Muscle layer of duodenum (tissue), 2 donors: ENCODE results near the gene MTERF4.
A peak's percentile ranks its signal among the peaks of the same experiment; 100 is the strongest.

ENCODE experiments used
- H3K27ac ChIP-seq: one replicate; pipeline ENCODE4 v1.7.0; 2013; ENCODE audit warnings: mild to moderate bottlenecking, low read length
- H3K27me3 ChIP-seq: one replicate; pipeline ENCODE4 v1.7.0; 2013; ENCODE audit warnings: low read depth, mild to moderate bottlenecking, control low read depth, low read length
- H3K36me3 ChIP-seq, 2 donors: one replicate each; pipeline ENCODE4 v1.7.0; 2013; ENCODE audit warnings: low read length in 2 of 2, control low read depth in 1 of 2, mild to moderate bottlenecking in 1 of 2; ENCODE audit not compliant: insufficient read depth in 2 of 2, control insufficient read depth in 1 of 2
- H3K4me1 ChIP-seq, 2 donors: one replicate each; pipeline ENCODE4 v1.7.0; 2013; ENCODE audit warnings: low read length in 2 of 2, mild to moderate bottlenecking in 2 of 2, control low read depth in 1 of 2, moderate library complexity in 1 of 2; ENCODE audit not compliant: insufficient read depth in 2 of 2, control insufficient read depth in 1 of 2
- H3K4me3 ChIP-seq, 2 donors: one replicate each; pipeline ENCODE4 v1.7.0; 2013; ENCODE audit warnings: low read length in 2 of 2, low read depth in 1 of 2, mild to moderate bottlenecking in 1 of 2
- H3K9me3 ChIP-seq, 2 donors: one replicate each; pipeline ENCODE4 v1.7.0; 2013; ENCODE audit warnings: low read length in 2 of 2, control low read depth in 1 of 2, mild to moderate bottlenecking in 1 of 2; ENCODE audit not compliant: control insufficient read depth in 1 of 2
- donor health status: healthy.

The MTERF4 gene

DNA sequence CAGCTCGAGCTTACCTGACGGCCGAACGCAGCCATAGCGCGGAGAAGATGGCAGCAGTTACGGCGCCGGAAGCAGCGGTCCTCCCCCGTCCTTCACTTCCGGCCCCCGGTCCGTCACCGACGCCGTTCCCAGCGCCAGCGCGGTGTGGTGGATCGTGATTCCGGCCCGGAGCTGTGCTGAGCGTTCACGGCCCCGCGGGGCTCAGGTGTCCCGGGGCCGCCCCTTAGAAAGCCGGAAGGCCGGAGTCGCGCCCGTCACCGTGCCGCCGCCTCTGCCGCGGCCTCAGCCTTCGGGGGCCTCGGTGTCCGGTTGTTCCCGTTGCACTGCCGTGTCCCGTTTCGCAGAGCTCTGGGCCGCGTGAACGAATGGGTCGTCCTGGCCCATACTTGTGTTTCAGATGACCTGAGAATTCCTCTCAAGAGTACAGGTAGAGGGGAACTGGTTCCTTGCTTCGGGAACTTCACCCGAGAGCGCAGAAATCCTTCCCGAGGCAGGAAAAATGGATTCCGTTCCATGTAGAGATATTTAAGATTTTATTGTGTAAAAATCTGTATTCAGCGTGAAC, at the start of gene MTERF4:
Gene MTERF4, minus strand, starts transcription at position 49 of the 565 bp plus-strand sequence. Its CDS starts 14 bp downstream, at position 35.
- H3K4me3 ChIP-seq = peak within 1 kb of the TSS; percentile 89 to 94
- H3K27me3 ChIP-seq = no peaks in the 10 kb centered on the region
- H3K9me3 ChIP-seq = no peaks in the 10 kb centered on the region
- H3K36me3 ChIP-seq = peaks cover 5 to 12% of the 10 kb centered on the region in 2 donors
- H3K27ac ChIP-seq = peak within 1 kb of the TSS; percentile 94
- peaks cover 0 to 31% of the 10 kb centered on the region in 2 donors for H3K4me1 ChIP-seq

DNA sequence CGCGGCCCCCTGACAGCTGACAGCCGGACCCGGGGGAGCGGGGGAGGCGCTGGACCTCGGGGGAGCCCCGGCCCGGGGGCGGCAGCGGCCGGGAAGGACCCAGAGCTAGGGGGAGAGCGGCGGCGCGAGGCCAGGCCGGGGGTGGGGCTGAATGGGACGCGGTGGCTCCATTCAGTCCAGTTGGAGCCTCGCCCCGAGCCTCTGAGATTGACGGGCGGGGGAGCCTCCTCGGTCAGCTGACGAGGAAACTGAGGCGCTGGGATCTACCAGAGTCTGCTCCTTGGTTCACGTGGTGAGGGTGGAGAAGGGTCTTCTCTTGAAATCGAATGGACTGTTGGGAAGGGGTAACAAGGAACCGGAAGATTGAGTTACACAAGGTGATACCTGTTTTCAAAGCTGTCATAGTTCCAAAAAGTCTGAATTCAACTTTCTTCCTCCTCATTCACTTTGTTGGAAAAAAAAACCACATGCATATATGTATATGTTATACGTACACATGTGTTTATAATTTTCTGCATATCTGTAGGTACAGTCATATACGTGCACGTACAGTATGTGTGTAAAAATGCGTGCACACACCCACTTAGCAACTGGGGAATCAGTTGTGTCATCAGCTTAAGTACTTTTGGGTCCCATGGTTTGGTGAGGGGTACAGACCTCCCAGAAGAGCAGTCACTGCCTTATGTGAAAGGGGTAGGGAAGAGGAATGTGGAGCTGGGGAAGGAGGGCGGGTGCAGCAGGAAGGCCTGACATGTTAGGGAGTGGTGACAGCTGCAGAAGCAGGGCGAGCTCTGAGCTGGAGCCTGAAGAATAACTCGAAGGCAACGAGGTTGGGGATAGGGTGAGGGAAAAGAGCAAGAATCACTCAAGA, 48.8 kb upstream of the MTERF4 start:
- Histone ChIP-seq H3K4me3 (peak overlapping the region; percentile 81 to 99), H3K27me3 (no peaks in the 10 kb centered on the region), H3K9me3 (no peaks in the 10 kb centered on the region), H3K4me1 (peaks cover 7 to 13% of the 10 kb centered on the region in 2 donors), H3K36me3 (peaks cover 4 to 10% of the 10 kb centered on the region in 2 donors), H3K27ac (no peak overlapping the region)

- H3K9me3 ChIP-seq = no peaks in the 10 kb centered on the region
- no peaks in the 10 kb centered on the region for H3K27me3 ChIP-seq
- H3K4me3 ChIP-seq = peak within 1 kb of the TSS; percentile 81 to 99
- peaks cover 7 to 13% of the 10 kb centered on the region in 2 donors for H3K4me1 ChIP-seq
- peaks cover 4 to 6% of the 10 kb centered on the region in 2 donors for H3K36me3 ChIP-seq
- H3K27ac ChIP-seq = no peak within 1 kb of the TSS
Observed at GRCh38 chr2:241149925-241150659, 48.0 kb upstream of the MTERF4 start, which contains the start of gene PPP1R7. Gene PPP1R7 (plus strand): TSS chr2:241150467. CDS start chr2:241150496, 29 bp downstream.

- H3K27ac ChIP-seq = no peak overlapping the region
- peaks cover 7 to 13% of the 10 kb centered on the region in 2 donors for H3K4me1 ChIP-seq
- H3K9me3 ChIP-seq = no peaks in the 10 kb centered on the region
- H3K4me3 ChIP-seq = peak overlapping the region; percentile 81 to 99
- peaks cover 4 to 6% of the 10 kb centered on the region in 2 donors for H3K36me3 ChIP-seq
- H3K27me3 ChIP-seq = no peaks in the 10 kb centered on the region
Observed at GRCh38 chr2:241149675-241149924, 47.5 kb upstream of the MTERF4 start.

GRCh38 chr2:241148891-241149674, 47.0 kb upstream of the MTERF4 start, which contains the start of gene PASK:
Gene PASK (minus strand): TSS chr2:241149472. CDS start chr2:241143032, 6,440 bp downstream.
- Histone ChIP-seq H3K36me3 (peaks cover 4 to 6% of the 10 kb centered on the region in 2 donors), H3K4me3 (peak within 1 kb of the TSS; percentile 81 to 99), H3K27ac (no peak within 1 kb of the TSS), H3K9me3 (no peaks in the 10 kb centered on the region), H3K27me3 (no peaks in the 10 kb centered on the region), H3K4me1 (peaks cover 7 to 13% of the 10 kb centered on the region in 2 donors)

- Histone ChIP-seq H3K36me3 (peaks cover under 1 to 2% of the 10 kb centered on the region in 2 donors), H3K4me1 (peaks cover 7 to 13% of the 10 kb centered on the region in 2 donors), H3K27ac (no peak overlapping the region), H3K27me3 (no peaks in the 10 kb centered on the region), H3K4me3 (peak overlapping the region in 1 of 2 donors; percentile 81), H3K9me3 (no peaks in the 10 kb centered on the region)
Observed at GRCh38 chr2:241148239-241148638, 46.2 kb upstream of the MTERF4 start.

DNA sequence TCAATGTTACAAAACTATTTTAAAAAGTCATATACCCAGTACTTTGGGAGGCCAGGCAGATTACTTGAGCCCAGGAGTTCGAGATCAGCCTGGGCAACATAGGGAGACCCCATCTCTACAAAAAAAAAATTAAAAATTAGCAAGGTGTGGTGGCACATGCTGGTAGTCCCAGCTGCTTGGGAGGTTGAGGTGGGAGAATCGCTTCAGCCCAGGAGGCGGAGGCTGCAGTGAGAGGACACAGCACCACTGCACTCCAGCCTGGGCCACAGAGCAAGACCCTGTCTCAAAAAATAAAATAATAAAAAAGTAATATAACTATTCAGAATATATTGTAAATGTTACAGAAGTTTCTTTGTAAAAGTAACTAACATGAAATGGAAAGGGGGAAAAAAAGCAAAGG, 45.2 kb upstream of the MTERF4 start:
- H3K36me3 ChIP-seq = peaks cover 0 to 4% of the 10 kb centered on the region in 2 donors
- no peak overlapping the region for H3K4me3 ChIP-seq
- no peaks in the 10 kb centered on the region for H3K9me3 ChIP-seq
- H3K4me1 ChIP-seq = peaks cover 7 to 13% of the 10 kb centered on the region in 2 donors
- H3K27ac ChIP-seq = no peak overlapping the region
- no peaks in the 10 kb centered on the region for H3K27me3 ChIP-seq

DNA sequence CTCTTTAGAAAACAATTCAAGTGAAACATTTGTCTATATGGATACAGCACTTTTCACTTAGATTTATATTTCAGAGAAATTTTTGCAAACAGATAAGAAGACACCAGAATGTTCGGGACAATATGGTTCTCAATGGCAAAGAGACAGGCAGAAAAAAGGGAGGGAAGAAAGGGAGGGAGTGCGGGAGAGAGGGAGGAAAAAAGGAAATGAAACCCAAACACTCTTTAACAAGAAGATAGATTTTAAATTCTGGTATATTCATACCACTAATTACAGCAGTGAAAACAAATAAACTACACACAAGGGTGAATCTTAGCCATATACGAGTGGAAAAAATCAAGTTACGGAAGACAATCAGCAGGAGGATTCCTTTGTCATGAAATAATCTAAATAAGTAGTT, 44.2 kb upstream of the MTERF4 start:
- H3K36me3 ChIP-seq = peaks cover 0 to 5% of the 10 kb centered on the region in 2 donors
- no peaks in the 10 kb centered on the region for H3K27me3 ChIP-seq
- no peak overlapping the region for H3K4me3 ChIP-seq
- H3K4me1 ChIP-seq = peaks cover 5 to 12% of the 10 kb centered on the region in 2 donors
- no peaks in the 10 kb centered on the region for H3K9me3 ChIP-seq
- H3K27ac ChIP-seq = no peak overlapping the region

- H3K4me1 ChIP-seq = no peaks in the 10 kb centered on the region
- no peaks in the 10 kb centered on the region for H3K9me3 ChIP-seq
- H3K27ac ChIP-seq = no peak overlapping the region
- H3K27me3 ChIP-seq = no peaks in the 10 kb centered on the region
- no peak overlapping the region for H3K4me3 ChIP-seq
- peaks cover 0 to 14% of the 10 kb centered on the region in 2 donors for H3K36me3 ChIP-seq
Observed at GRCh38 chr2:241142593-241142992, 40.5 kb upstream of the MTERF4 start.

DNA sequence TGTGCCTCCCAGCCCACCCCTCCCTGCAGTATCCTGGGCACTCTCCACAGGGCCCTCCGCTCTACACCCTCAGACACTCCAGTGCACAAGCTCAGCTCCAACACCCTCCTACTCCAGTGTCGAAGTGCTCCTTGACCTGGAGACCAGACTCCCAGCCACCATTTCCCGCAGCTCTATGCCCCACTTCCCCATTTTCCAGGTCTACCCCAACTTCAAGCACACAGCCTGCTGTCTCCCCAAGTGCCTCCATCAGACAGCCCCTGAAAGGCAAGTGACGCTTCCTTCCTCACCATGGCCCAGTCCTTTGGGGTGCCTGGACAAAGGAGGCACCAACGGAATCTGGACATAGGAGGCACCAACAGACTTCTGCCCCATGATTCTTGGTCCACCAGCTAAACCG, 40.0 kb upstream of the MTERF4 start:
- Histone ChIP-seq H3K27ac (no peak overlapping the region), H3K4me3 (no peak overlapping the region), H3K27me3 (no peaks in the 10 kb centered on the region), H3K36me3 (peaks cover 0 to 14% of the 10 kb centered on the region in 2 donors), H3K4me1 (no peaks in the 10 kb centered on the region), H3K9me3 (no peaks in the 10 kb centered on the region)
